Prostate gland (tissue), 2 donors: ENCODE results near the gene COQ2. TPM values are rescaled to one million over a fixed set of nuclear protein-coding genes. Genes with fewer than 3 reads are reported as not detected.
"Not testable (repeated sequence)": the region's sequence is repeated elsewhere in the genome, so short reads cannot be mapped to it uniquely, and the experiment has no call there.

ENCODE experiments used
- DNase-seq: peaks from one replicate; pipeline ENCODE4 v3.0.0-alpha.2; 2019; ENCODE audit warnings: low spot score
- H3K27ac ChIP-seq, 2 donors: fragments of 200-600 bp; sonication (generic); 2 replicates each; pipeline ENCODE4 v1.5.1; 2017 to 2019
- H3K27me3 ChIP-seq: fragments of 200-600 bp; sonication (generic); replicated peaks from 2 replicates; pipeline ENCODE4 v1.5.1; 2019; ENCODE audit not compliant: insufficient read depth
- H3K36me3 ChIP-seq, 2 donors: fragments of 200-600 bp; sonication (generic); 1 replicate in 1 of 2; 2 replicates in 1 of 2; pipeline versions ENCODE4 v1.5.1 to v1.8.1; 2017 to 2019
- H3K4me1 ChIP-seq: fragments of 200-600 bp; sonication (generic); replicated peaks from 2 replicates; pipeline ENCODE4 v1.5.1; 2019
- H3K4me3 ChIP-seq, 2 donors: fragments of 200-600 bp; sonication (generic); 2 replicates each; pipeline ENCODE4 v1.5.1; 2017 to 2019
- H3K9me3 ChIP-seq: fragments of 200-600 bp; sonication (generic); 2 replicates; pipeline ENCODE4 v1.5.1; 2017
- CTCF ChIP-seq, 4 experiments: fragments of 200-600 bp in 2 of 4; fragments of 450-650 bp in 2 of 4; sonication (generic) in 2 of 4; IDR thresholded peaks; 1 replicate in 3 of 4; 2 replicates in 1 of 4; pipeline ENCODE4 v1.5.1; 2016 to 2019; ENCODE audit warnings: antibody characterized with exemption in 4 of 4, mild to moderate bottlenecking in 2 of 4, moderate library complexity in 2 of 4
- POLR2A ChIP-seq: fragments of 450-650 bp; IDR thresholded peaks from one replicate; pipeline ENCODE4 v1.6.1; 2016; ENCODE audit warnings: antibody characterized with exemption, mild to moderate bottlenecking
- POLR2AphosphoS5 ChIP-seq: sonication (generic); formaldehyde crosslinking; IDR thresholded peaks from one replicate; pipeline ENCODE4 v1.6.1; 2017; ENCODE audit warnings: antibody characterized with exemption
- WGBS: methylation state at CpG from one replicate; pipeline ENCODE4 v1.1.5; 2018; 5-methylcytosine and 5-hydroxymethylcytosine counted together
- intact Hi-C: fragments of 100-400 bp; cut with DNase I; formaldehyde crosslinking; loops from one replicate; pipeline ENCODE4 v1.14.2; 2022
- total RNA-seq, 2 donors: library from RNA; depleted of rRNA; stranded (reverse); fragments of >200 nt; gene quantifications; one replicate each; pipeline ENCODE4 v1.1.0, GENCODE V29; 2016

Gene COQ2
- total RNA-seq, 2 donors from 2014 or later: 12.8 to 13.1 TPM

GRCh38 chr4:83307920-83308319, 23.3 kb upstream of the COQ2 start:
- TF ChIP-seq POLR2AphosphoS5 (no peak), CTCF (IDR thresholded peaks at IDR 0.05) (no peak), POLR2A (no peak)
- Histone ChIP-seq H3K4me1 (no peaks in the 10 kb centered on the region), H3K9me3 (no peaks in the 10 kb centered on the region), H3K36me3 (no peaks in the 10 kb centered on the region), H3K27me3 (no peaks in the 10 kb centered on the region), H3K27ac (no peak overlapping the region), H3K4me3 (no peak overlapping the region)
- intact Hi-C loops: no loop called here
- DNase-seq: no peak
- 90% methylated on average over 7 of the region's 7 CpGs for WGBS

- no peak overlapping the region for H3K27ac ChIP-seq
- H3K9me3 ChIP-seq: no peaks in the 10 kb centered on the region
- DNase-seq: no peak
- no peaks in the 10 kb centered on the region for H3K4me1 ChIP-seq
- H3K4me3 ChIP-seq: no peak overlapping the region
- no peaks in the 10 kb centered on the region for H3K36me3 ChIP-seq
- TF ChIP-seq POLR2A: no peak
- no peak for TF ChIP-seq CTCF (IDR thresholded peaks at IDR 0.05)
- TF ChIP-seq POLR2AphosphoS5: no peak
- H3K27me3 ChIP-seq: no peaks in the 10 kb centered on the region
- intact Hi-C loops: no loop called here
- 98% methylated on average over 2 of the region's 2 CpGs for WGBS
Observed at GRCh38 chr4:83305187-83305586, 20.6 kb upstream of the COQ2 start.

- H3K9me3 ChIP-seq: no peaks in the 10 kb centered on the region
- WGBS: 72% methylated on average over 3 of the region's 3 CpGs
- intact Hi-C loops: no loop called here
- no peak overlapping the region for H3K27ac ChIP-seq
- no peaks in the 10 kb centered on the region for H3K4me1 ChIP-seq
- DNase-seq: no peak
- H3K36me3 ChIP-seq: no peaks in the 10 kb centered on the region
- no peak overlapping the region for H3K4me3 ChIP-seq
- TF ChIP-seq POLR2A (no peak), CTCF (IDR thresholded peaks at IDR 0.05) (no peak), POLR2AphosphoS5 (no peak)
- no peaks in the 10 kb centered on the region for H3K27me3 ChIP-seq
Observed at GRCh38 chr4:83297548-83298260, 13.1 kb upstream of the COQ2 start.

GRCh38 chr4:83293305-83294046, 8.9 kb upstream of the COQ2 start:
- Histone ChIP-seq H3K27ac (no peak overlapping the region), H3K27me3 (no peaks in the 10 kb centered on the region), H3K9me3 (no peaks in the 10 kb centered on the region), H3K4me3 (no peak overlapping the region), H3K36me3 (no peaks in the 10 kb centered on the region), H3K4me1 (no peaks in the 10 kb centered on the region)
- intact Hi-C loops: no loop called here
- no peak for DNase-seq
- TF ChIP-seq POLR2AphosphoS5 (no peak), POLR2A (no peak), CTCF (IDR thresholded peaks at IDR 0.05) (no peak)
- whole genome bisulfite sequencing: 75% methylated on average over 8 of the region's 8 CpGs

- H3K27me3 ChIP-seq, H3K9me3 ChIP-seq, H3K4me3 ChIP-seq, H3K36me3 ChIP-seq, H3K4me1 ChIP-seq, intact Hi-C loops, H3K27ac ChIP-seq, DNase-seq: not testable (repeated sequence)
- 71% methylated on average over 3 of the region's 3 CpGs for WGBS
Observed at GRCh38 chr4:83290059-83290774, 5.6 kb upstream of the COQ2 start.

GRCh38 chr4:83288381-83288780, 3.8 kb upstream of the COQ2 start:
- intact Hi-C loops: loop anchor here (10.0 kb wide), 1 partner anchor 346 kb away; no protein-coding TSS in a partner anchor
- WGBS: 46% methylated on average over 1 of the region's 1 CpG

More at GRCh38 chr4:83288381-83288780, 3.8 kb upstream of the COQ2 start:
- H3K27me3 ChIP-seq, DNase-seq, H3K4me1 ChIP-seq, H3K27ac ChIP-seq, H3K36me3 ChIP-seq, H3K4me3 ChIP-seq, H3K9me3 ChIP-seq: not testable (repeated sequence)
